Neural crest cell (in vitro differentiated cells): ENCODE measurements around the gene HDAC4. TPM values are rescaled to one million over a fixed set of nuclear protein-coding genes. Genes with fewer than 3 reads are reported as not detected.

Experiments
- DNase-seq: peaks from one replicate; pipeline ENCODE4 v3.0.0; 2021; ENCODE audit warnings: low read depth, mixed read lengths, low spot score
- H3K27ac Mint-ChIP-seq: one replicate; pipeline ENCODE4 v1.8.0; 2021; ENCODE audit warnings: mild to moderate bottlenecking, mixed read lengths; ENCODE audit not compliant: unreplicated experiment
- H3K27me3 Mint-ChIP-seq: 2 replicates; pipeline ENCODE4 v1.8.0; 2021; ENCODE audit warnings: low read depth, mild to moderate bottlenecking, mixed read lengths
- H3K36me3 Mint-ChIP-seq: 2 replicates; pipeline ENCODE4 v1.8.0; 2021; ENCODE audit warnings: low read depth, mild to moderate bottlenecking, mixed read lengths
- H3K4me1 Mint-ChIP-seq: 2 replicates; pipeline ENCODE4 v1.8.0; 2021; ENCODE audit warnings: mixed read lengths
- H3K4me3 Mint-ChIP-seq: one replicate; pipeline ENCODE4 v1.8.0; 2021; ENCODE audit warnings: mild to moderate bottlenecking, mixed read lengths
- H3K9me3 Mint-ChIP-seq: 2 replicates; pipeline ENCODE4 v1.8.0; 2021; ENCODE audit warnings: mixed read lengths
- CTCF ChIP-seq: fragments of 200-600 bp; sonication (generic); conservative IDR thresholded peaks from 2 replicates; pipeline ENCODE4 v1.5.0; 2021; ENCODE audit warnings: antibody characterized with exemption, mild to moderate bottlenecking
- total RNA-seq: library from RNA; stranded (reverse); gene quantifications from 2 replicates; pipeline ENCODE4 v1.2.1, GENCODE V29; 2021

The HDAC4 gene
- total RNA-seq, 1 donor from 2014 or later = 52.1 TPM

GRCh38 chr2:239405071-239405470, 4.3 kb upstream of the HDAC4 start:
- peaks cover 3% of the 10 kb centered on the region for H3K27me3 Mint-ChIP-seq
- no peak overlapping the region for H3K27ac Mint-ChIP-seq
- H3K9me3 Mint-ChIP-seq = peaks cover 11% of the 10 kb centered on the region
- no peak for DNase-seq
- no peak for TF ChIP-seq CTCF
- H3K4me1 Mint-ChIP-seq = peaks cover 27% of the 10 kb centered on the region
- no peak overlapping the region for H3K4me3 Mint-ChIP-seq
- no peaks in the 10 kb centered on the region for H3K36me3 Mint-ChIP-seq

- H3K4me3 Mint-ChIP-seq = peak overlapping the region; percentile 96
- no peak for DNase-seq
- peaks cover 3% of the 10 kb centered on the region for H3K27me3 Mint-ChIP-seq
- no peak overlapping the region for H3K27ac Mint-ChIP-seq
- H3K9me3 Mint-ChIP-seq = peaks cover 8% of the 10 kb centered on the region
- peaks cover 42% of the 10 kb centered on the region for H3K4me1 Mint-ChIP-seq
- H3K36me3 Mint-ChIP-seq = no peaks in the 10 kb centered on the region
- no peak for TF ChIP-seq CTCF
These were observed 1.8 kb upstream of the HDAC4 start for GRCh38 chr2:239402666-239403065.

- H3K27me3 Mint-ChIP-seq = peaks cover 3% of the 10 kb centered on the region
- peak; percentile 48 for TF ChIP-seq CTCF
- peaks cover 47% of the 10 kb centered on the region for H3K4me1 Mint-ChIP-seq
- no peak for DNase-seq
- no peaks in the 10 kb centered on the region for H3K36me3 Mint-ChIP-seq
- no peak overlapping the region for H3K27ac Mint-ChIP-seq
- peak overlapping the region; percentile 96 for H3K4me3 Mint-ChIP-seq
- H3K9me3 Mint-ChIP-seq = peaks cover 8% of the 10 kb centered on the region
These were observed 1.0 kb upstream of the HDAC4 start for GRCh38 chr2:239401881-239402233.

- no peak for TF ChIP-seq CTCF
- Mint-ChIP-seq H3K27me3 (peaks cover 3% of the 10 kb centered on the region), H3K27ac (peak overlapping the region; percentile 100), H3K4me1 (peaks cover 53% of the 10 kb centered on the region), H3K36me3 (no peaks in the 10 kb centered on the region), H3K4me3 (peak overlapping the region; percentile 96), H3K9me3 (peaks cover 8% of the 10 kb centered on the region)
- peak; percentile 96 for DNase-seq
These were observed 454 bp upstream of the HDAC4 start for GRCh38 chr2:239401067-239401880.

- H3K4me1 Mint-ChIP-seq = peaks cover 59% of the 10 kb centered on the region
- TF ChIP-seq CTCF = no peak
- no peaks in the 10 kb centered on the region for H3K36me3 Mint-ChIP-seq
- peak overlapping the region; percentile 96 for H3K4me3 Mint-ChIP-seq
- H3K27ac Mint-ChIP-seq = no peak overlapping the region
- H3K27me3 Mint-ChIP-seq = peaks cover 3% of the 10 kb centered on the region
- no peak for DNase-seq
- peaks cover 5% of the 10 kb centered on the region for H3K9me3 Mint-ChIP-seq
These were observed 762 bp downstream of the HDAC4 start for GRCh38 chr2:239399921-239400595.
